Activated CD8-positive, alpha-beta T cell treated with anti-CD3 and anti-CD28 coated beads for 36 hours (primary cell): ENCODE data around the gene CD300LG. TPM values are rescaled to one million over a fixed set of nuclear protein-coding genes. Genes with fewer than 3 reads are reported as not detected.

Source experiments
- ATAC-seq: fragments of 200-7000 bp; cut with Tn5 transposase; one replicate; pipeline ENCODE4 v1.10.0; 2021; ENCODE audit warnings: mild to moderate bottlenecking, moderate library complexity
- CTCF ChIA-PET: fragments of 350-600 bp; sonication (Branson Sonifier 250); formaldehyde crosslinking; loops from one replicate; lab custom pipeline; 2021; ENCODE audit warnings: antibody characterized with exemption; lab: Charles Lee
- POLR2A ChIA-PET: fragments of 350-600 bp; sonication (Branson Sonifier 250); formaldehyde crosslinking; loops from one replicate; lab custom pipeline; 2021; ENCODE audit warnings: antibody characterized with exemption; lab: Charles Lee
- DNase-seq: peaks from one replicate; pipeline ENCODE4 v3.0.0-alpha.2; 2020
- H3K27ac Mint-ChIP-seq: one replicate; pipeline ENCODE4 v1.8.0; 2021; ENCODE audit warnings: mild to moderate bottlenecking, mixed read lengths
- H3K27me3 Mint-ChIP-seq: one replicate; pipeline ENCODE4 v1.8.0; 2021; ENCODE audit warnings: mixed read lengths
- H3K36me3 Mint-ChIP-seq: one replicate; pipeline ENCODE4 v1.8.0; 2021; ENCODE audit warnings: low read depth, mixed read lengths
- H3K4me1 Mint-ChIP-seq: one replicate; pipeline ENCODE4 v1.8.0; 2021; ENCODE audit warnings: low read depth, mixed read lengths
- H3K4me3 Mint-ChIP-seq: one replicate; pipeline ENCODE4 v1.8.0; 2021; ENCODE audit warnings: mild to moderate bottlenecking, moderate library complexity, mixed read lengths
- H3K9me3 Mint-ChIP-seq: one replicate; pipeline ENCODE4 v1.8.0; 2021; ENCODE audit warnings: mixed read lengths
- intact Hi-C: fragments of 100-400 bp; cut with micrococcal nuclease; formaldehyde crosslinking; loops from one replicate; pipeline ENCODE4 v1.10.0; 2022
- total RNA-seq, 2 experiments: library from RNA; stranded (reverse); gene quantifications; one replicate each; pipeline ENCODE4 v1.2.3, GENCODE V29; 2021
- TF ChIP-seq, protein P1 (sequence below): fragments of 200-600 bp; IDR thresholded peaks from one replicate; pipeline ENCODE4 v1.8.0; 2022; ENCODE audit warnings: antibody characterized with exemption, mild to moderate bottlenecking

Gene CD300LG
- total RNA-seq, 2 experiments from 2014 or later = not detected

GRCh38 chr17:43822570-43823190 lies 24.3 kb upstream of the CD300LG start:
- H3K36me3 Mint-ChIP-seq = no peaks in the 10 kb centered on the region
- DNase-seq (no peak), ATAC-seq (no peak)
- TF ChIP-seq, protein P1, sequence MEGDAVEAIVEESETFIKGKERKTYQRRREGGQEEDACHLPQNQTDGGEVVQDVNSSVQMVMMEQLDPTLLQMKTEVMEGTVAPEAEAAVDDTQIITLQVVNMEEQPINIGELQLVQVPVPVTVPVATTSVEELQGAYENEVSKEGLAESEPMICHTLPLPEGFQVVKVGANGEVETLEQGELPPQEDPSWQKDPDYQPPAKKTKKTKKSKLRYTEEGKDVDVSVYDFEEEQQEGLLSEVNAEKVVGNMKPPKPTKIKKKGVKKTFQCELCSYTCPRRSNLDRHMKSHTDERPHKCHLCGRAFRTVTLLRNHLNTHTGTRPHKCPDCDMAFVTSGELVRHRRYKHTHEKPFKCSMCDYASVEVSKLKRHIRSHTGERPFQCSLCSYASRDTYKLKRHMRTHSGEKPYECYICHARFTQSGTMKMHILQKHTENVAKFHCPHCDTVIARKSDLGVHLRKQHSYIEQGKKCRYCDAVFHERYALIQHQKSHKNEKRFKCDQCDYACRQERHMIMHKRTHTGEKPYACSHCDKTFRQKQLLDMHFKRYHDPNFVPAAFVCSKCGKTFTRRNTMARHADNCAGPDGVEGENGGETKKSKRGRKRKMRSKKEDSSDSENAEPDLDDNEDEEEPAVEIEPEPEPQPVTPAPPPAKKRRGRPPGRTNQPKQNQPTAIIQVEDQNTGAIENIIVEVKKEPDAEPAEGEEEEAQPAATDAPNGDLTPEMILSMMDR = no peak
- no peaks in the 10 kb centered on the region for H3K4me1 Mint-ChIP-seq
- ChIA-PET CTCF (interaction anchor here (0.8 to 1.1 kb wide), 2 partner anchors 18 to 24 kb away, joined by 3 to 4 read pairs; partner anchors contain the start of gene CD300LG), POLR2A (no interaction called here)
- no peak overlapping the region for H3K27ac Mint-ChIP-seq
- H3K9me3 Mint-ChIP-seq = no peaks in the 10 kb centered on the region
- H3K27me3 Mint-ChIP-seq = no peaks in the 10 kb centered on the region
- H3K4me3 Mint-ChIP-seq = no peak overlapping the region
- intact Hi-C loops = no loop called here

GRCh38 chr17:43823350-43824084 lies 23.5 kb upstream of the CD300LG start:
- Mint-ChIP-seq H3K4me1 (no peaks in the 10 kb centered on the region), H3K9me3 (no peaks in the 10 kb centered on the region), H3K27ac (no peak overlapping the region), H3K4me3 (no peak overlapping the region), H3K27me3 (no peaks in the 10 kb centered on the region), H3K36me3 (no peaks in the 10 kb centered on the region)
- POLR2A ChIA-PET = no interaction called here
- TF ChIP-seq, protein P1 = no peak
- intact Hi-C loops = no loop called here
- ATAC-seq (no peak), DNase-seq (no peak)
- CTCF ChIA-PET = interaction anchor here (1.1 kb wide), 1 partner anchor 23 kb away, joined by 4 read pairs; the partner anchor contains the start of gene CD300LG

DNA sequence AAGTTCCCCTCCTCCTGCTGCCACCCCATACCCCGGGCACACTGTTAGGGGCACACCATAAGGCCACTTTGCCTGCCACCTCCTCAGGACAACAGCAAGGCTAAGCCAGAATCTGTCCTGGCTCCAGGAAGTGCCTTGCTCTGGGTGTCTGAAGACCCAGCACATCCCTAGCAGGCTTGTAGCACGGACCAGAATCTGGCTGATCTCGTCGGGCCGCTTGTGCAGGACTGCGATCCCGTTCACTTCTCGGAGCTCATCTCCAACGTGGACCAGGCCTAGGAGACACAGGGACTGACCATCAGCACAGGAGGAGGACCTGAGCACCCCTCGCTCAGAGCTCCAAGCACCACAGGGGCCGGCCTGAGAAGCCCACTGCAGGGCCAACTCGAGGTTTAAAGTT lies 21.4 kb upstream of the CD300LG start:
- intact Hi-C loops = no loop called here
- Mint-ChIP-seq H3K4me3 (no peak overlapping the region), H3K27me3 (no peaks in the 10 kb centered on the region), H3K36me3 (no peaks in the 10 kb centered on the region), H3K9me3 (no peaks in the 10 kb centered on the region), H3K27ac (no peak overlapping the region), H3K4me1 (no peaks in the 10 kb centered on the region)
- TF ChIP-seq, protein P1 = no peak
- CTCF ChIA-PET = interaction anchor here (5.6 kb wide), 1 partner anchor 20 kb away, joined by 29 read pairs; the partner anchor contains the start of gene CD300LG
- ATAC-seq (no peak), DNase-seq (no peak)
- POLR2A ChIA-PET = interaction anchor here (1.0 kb wide), 1 partner anchor 47 kb away, joined by 3 read pairs; the partner anchor contains the start of gene DUSP3

- no peak for DNase-seq
- POLR2A ChIA-PET = interaction anchor here (1.0 kb wide), 1 partner anchor 47 kb away, joined by 3 read pairs; the partner anchor contains the start of gene DUSP3
- no peak for ATAC-seq
- no peak overlapping the region for H3K4me3 Mint-ChIP-seq
- no peaks in the 10 kb centered on the region for H3K36me3 Mint-ChIP-seq
- H3K9me3 Mint-ChIP-seq = no peaks in the 10 kb centered on the region
- no peak overlapping the region for H3K27ac Mint-ChIP-seq
- intact Hi-C loops = no loop called here
- TF ChIP-seq, protein P1 = no peak
- CTCF ChIA-PET = interaction anchor here (1.0 to 5.6 kb wide), 2 partner anchors 20 to 65 kb away, joined by 3 to 29 read pairs; partner anchors contain the start of gene CD300LG
- peaks cover 2% of the 10 kb centered on the region for H3K27me3 Mint-ChIP-seq
- no peaks in the 10 kb centered on the region for H3K4me1 Mint-ChIP-seq
Observed at GRCh38 chr17:43826206-43826605, 20.8 kb upstream of the CD300LG start.
